ENCODE measurements around the gene FOXP3. TPM values are rescaled to one million over a fixed set of nuclear protein-coding genes. Genes with fewer than 3 reads are reported as not detected.

FOXP3 gene
- total RNA-seq, 1 donor from 2014 or later: 1.5 TPM

DNA sequence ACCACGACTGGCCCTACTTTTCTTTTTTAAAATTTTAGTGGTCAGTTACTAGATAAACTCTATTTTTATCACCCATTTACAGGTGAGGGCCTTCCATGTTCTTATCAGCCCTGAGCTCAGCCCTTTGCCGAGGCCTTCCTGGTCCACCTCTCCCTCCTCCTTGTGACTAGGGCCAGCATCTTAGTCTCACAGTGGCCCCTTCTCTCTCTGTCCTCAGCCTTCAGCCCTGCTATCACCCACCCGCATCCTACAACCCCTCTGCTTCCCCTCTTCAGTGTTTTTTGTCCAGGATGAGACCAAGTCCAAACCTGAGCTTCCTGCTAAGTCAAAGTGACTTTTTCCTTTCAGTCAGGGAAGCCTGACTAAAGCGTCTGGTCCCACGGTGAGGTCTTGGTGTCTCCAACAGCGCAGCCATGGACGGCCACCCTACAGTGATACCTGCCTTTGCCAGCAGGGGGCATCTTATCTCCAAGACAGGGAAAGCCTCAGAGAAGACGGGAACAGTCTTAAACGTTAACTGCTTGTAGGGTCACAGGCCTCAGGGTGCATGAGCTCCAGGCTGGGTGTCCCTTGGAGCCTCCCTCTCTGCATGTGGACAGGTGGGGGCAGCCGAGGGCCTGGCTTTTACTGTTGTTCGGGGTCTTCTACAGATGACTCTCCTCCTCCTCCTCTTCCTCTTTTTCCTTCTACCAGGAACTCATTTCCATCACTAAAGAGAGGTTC lies 27.3 kb upstream of the FOXP3 start:
- Histone ChIP-seq H3K4me3 (no peak overlapping the region), H3K27ac (no peak overlapping the region), H3K9me3 (no peaks in the 10 kb centered on the region), H3K4me1 (no peaks in the 10 kb centered on the region), H3K36me3 (no peaks in the 10 kb centered on the region), H3K27me3 (no peaks in the 10 kb centered on the region)
- TF ChIP-seq, protein P1, sequence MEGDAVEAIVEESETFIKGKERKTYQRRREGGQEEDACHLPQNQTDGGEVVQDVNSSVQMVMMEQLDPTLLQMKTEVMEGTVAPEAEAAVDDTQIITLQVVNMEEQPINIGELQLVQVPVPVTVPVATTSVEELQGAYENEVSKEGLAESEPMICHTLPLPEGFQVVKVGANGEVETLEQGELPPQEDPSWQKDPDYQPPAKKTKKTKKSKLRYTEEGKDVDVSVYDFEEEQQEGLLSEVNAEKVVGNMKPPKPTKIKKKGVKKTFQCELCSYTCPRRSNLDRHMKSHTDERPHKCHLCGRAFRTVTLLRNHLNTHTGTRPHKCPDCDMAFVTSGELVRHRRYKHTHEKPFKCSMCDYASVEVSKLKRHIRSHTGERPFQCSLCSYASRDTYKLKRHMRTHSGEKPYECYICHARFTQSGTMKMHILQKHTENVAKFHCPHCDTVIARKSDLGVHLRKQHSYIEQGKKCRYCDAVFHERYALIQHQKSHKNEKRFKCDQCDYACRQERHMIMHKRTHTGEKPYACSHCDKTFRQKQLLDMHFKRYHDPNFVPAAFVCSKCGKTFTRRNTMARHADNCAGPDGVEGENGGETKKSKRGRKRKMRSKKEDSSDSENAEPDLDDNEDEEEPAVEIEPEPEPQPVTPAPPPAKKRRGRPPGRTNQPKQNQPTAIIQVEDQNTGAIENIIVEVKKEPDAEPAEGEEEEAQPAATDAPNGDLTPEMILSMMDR (IDR thresholded peaks at IDR 0.05): peak; percentile 24 to 35 (median 32)
- TF ChIP-seq POLR2AphosphoS5 (IDR thresholded peaks at IDR 0.05; ENCODE audit: insufficient read depth in 1 of 2, low read depth in 1 of 2): no peak
- DNase-seq (ENCODE audit: extremely low spot score in 2 of 2): no peak
- intact Hi-C loops (cut with DNase I): no loop called here

DNA sequence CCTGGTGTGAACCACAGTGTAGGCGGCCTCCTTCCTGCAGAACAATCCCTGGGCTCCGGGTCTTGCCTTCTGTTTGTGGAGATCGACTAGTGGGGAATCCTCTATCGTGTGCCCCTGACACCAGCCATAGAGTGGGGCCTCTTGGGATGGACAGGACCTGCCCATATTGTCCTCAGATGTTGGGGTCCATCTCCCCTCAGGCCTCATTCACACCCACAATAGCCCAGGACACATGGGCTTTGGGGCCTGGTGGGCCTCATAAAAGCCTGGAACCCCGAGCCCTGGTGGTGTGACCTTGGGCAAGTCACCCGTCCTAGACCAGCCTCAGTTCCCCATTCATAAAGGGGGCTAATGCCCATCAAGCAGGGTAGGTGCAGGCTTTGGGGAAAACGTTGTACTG lies 25.7 kb upstream of the FOXP3 start:
- intact Hi-C loops (cut with DNase I): no loop called here
- TF ChIP-seq, protein P1 (IDR thresholded peaks at IDR 0.05): no peak
- TF ChIP-seq POLR2AphosphoS5 (IDR thresholded peaks at IDR 0.05; ENCODE audit: insufficient read depth in 1 of 2, low read depth in 1 of 2) (no peak), POLR2A (IDR thresholded peaks at IDR 0.05) (no peak)
- Histone ChIP-seq H3K4me1 (no peaks in the 10 kb centered on the region), H3K36me3 (peaks cover 0 to 6% of the 10 kb centered on the region in 2 donors), H3K27me3 (no peaks in the 10 kb centered on the region), H3K4me3 (no peak overlapping the region), H3K27ac (no peak overlapping the region), H3K9me3 (no peaks in the 10 kb centered on the region)
- DNase-seq (ENCODE audit: extremely low spot score in 2 of 2): no peak

DNA sequence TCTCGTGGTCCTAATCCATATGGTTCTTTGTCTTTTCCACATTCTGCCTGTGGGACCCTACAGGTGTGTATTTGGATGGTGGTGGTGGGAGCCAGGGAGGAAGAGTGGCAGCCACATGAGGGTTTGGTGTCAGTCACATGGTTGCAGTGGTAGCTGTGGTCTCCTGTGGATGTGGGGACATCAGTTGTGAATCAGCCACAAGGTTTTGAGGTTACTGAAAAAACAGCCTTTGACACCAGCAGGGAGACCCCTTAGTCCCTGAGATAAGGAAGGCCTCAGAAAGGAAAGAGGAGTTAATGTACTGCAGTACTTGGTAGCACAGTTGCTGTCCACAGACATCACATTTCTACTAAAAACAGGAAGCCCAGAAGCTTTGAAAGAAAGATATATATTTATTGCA lies 23.2 kb upstream of the FOXP3 start:
- intact Hi-C loops (cut with DNase I): no loop called here
- TF ChIP-seq POLR2AphosphoS5 (IDR thresholded peaks at IDR 0.05; ENCODE audit: insufficient read depth in 1 of 2, low read depth in 1 of 2) (no peak), POLR2A (IDR thresholded peaks at IDR 0.05) (no peak)
- TF ChIP-seq, protein P1 (IDR thresholded peaks at IDR 0.05): no peak
- no peaks in the 10 kb centered on the region for H3K9me3 ChIP-seq
- no peak overlapping the region for H3K27ac ChIP-seq
- H3K36me3 ChIP-seq: peaks cover 0 to 6% of the 10 kb centered on the region in 2 donors
- H3K4me3 ChIP-seq: no peak overlapping the region
- no peaks in the 10 kb centered on the region for H3K4me1 ChIP-seq
- H3K27me3 ChIP-seq: no peaks in the 10 kb centered on the region
- DNase-seq (ENCODE audit: extremely low spot score in 2 of 2): no peak

DNA sequence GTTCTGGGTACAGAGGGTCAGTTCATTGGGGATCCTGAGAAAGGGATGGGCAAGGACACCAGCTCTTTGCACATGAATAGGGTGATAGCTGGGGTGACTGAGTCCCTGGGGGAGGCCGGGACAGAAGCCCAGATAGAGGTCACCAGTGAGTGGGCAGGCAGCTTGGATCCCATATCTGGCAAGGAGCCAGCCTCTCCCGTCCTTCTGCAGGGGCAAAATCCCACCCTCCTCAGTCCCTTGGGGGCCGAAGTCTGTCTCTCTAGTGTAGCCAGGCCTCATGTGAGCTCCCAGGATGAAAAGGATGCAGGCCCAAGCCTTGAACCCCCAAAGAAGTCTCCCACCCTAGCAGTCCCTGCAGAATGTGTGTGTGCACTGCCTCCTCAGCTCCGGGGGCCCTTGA lies 22.1 kb upstream of the FOXP3 start:
- Histone ChIP-seq H3K9me3 (no peaks in the 10 kb centered on the region), H3K27me3 (no peaks in the 10 kb centered on the region), H3K4me3 (no peak overlapping the region), H3K4me1 (no peaks in the 10 kb centered on the region), H3K27ac (no peak overlapping the region), H3K36me3 (peaks cover 0 to 6% of the 10 kb centered on the region in 2 donors)
- TF ChIP-seq POLR2AphosphoS5 (IDR thresholded peaks at IDR 0.05; ENCODE audit: insufficient read depth in 1 of 2, low read depth in 1 of 2): no peak
- TF ChIP-seq POLR2A (IDR thresholded peaks at IDR 0.05): no peak
- TF ChIP-seq, protein P1 (IDR thresholded peaks at IDR 0.05): no peak
- no peak for DNase-seq (ENCODE audit: extremely low spot score in 2 of 2)
- intact Hi-C loops (cut with DNase I): no loop called here

DNA sequence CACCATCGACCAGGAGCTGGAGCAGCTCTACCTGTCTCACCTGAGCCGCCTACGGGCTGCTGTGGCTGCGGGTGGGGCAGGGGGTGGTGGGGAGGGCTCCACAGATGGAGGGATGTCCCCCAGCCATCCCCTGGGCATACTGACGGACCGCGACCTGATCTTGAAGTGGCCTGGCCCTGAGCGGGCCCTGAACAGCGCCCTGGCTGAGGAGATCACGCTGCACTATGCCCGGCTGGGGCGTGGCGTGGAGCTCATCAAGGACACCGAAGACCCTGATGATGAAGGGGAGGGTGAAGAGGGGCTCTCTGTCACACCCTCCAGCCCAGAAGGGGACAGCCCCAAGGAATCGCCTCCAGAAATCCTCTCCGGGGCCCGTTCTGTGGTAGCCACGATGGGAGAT lies 21.6 kb upstream of the FOXP3 start:
- Histone ChIP-seq H3K27ac (no peak overlapping the region), H3K4me1 (no peaks in the 10 kb centered on the region), H3K36me3 (peaks cover 0 to 6% of the 10 kb centered on the region in 2 donors), H3K4me3 (no peak overlapping the region), H3K9me3 (no peaks in the 10 kb centered on the region), H3K27me3 (no peaks in the 10 kb centered on the region)
- DNase-seq (ENCODE audit: extremely low spot score in 2 of 2): no peak
- intact Hi-C loops (cut with DNase I): no loop called here
- TF ChIP-seq POLR2A (IDR thresholded peaks at IDR 0.05): no peak
- TF ChIP-seq, protein P1 (IDR thresholded peaks at IDR 0.05): no peak
- no peak for TF ChIP-seq POLR2AphosphoS5 (IDR thresholded peaks at IDR 0.05; ENCODE audit: insufficient read depth in 1 of 2, low read depth in 1 of 2)

All from vagina (tissue), 2 donors.